ENCODE measurements around the gene CCNY. TPM values are rescaled to one million over a fixed set of nuclear protein-coding genes. Genes with fewer than 3 reads are reported as not detected.
A peak's percentile ranks its signal among the peaks of the same experiment; 100 is the strongest.

CCNY gene
- polyA plus RNA-seq, 1 experiment: 39.0 TPM

- ChIA-PET CTCF (interaction anchor here (1.0 to 1.2 kb wide), 2 partner anchors 10 to 13 kb away, joined by 3 to 4 read pairs; no protein-coding TSS in a partner anchor), POLR2A (no interaction called here)
- no peak for DNase-seq (ENCODE audit: low read depth)
- Histone ChIP-seq H3K4me3 (ENCODE audit: low read depth, low read length) (no peak overlapping the region), H3K36me3 (ENCODE audit: control insufficient read depth, insufficient read depth, low read length) (no peaks in the 10 kb centered on the region), H3K27me3 (ENCODE audit: control insufficient read depth, insufficient read depth, low read length) (no peaks in the 10 kb centered on the region)
- TF ChIP-seq CTCF (IDR thresholded peaks at IDR 0.05; ENCODE audit: insufficient read depth, low read depth, low read length): no peak
Observed at GRCh38 chr10:35367107-35367859, 31.0 kb downstream of the CCNY start.

DNA sequence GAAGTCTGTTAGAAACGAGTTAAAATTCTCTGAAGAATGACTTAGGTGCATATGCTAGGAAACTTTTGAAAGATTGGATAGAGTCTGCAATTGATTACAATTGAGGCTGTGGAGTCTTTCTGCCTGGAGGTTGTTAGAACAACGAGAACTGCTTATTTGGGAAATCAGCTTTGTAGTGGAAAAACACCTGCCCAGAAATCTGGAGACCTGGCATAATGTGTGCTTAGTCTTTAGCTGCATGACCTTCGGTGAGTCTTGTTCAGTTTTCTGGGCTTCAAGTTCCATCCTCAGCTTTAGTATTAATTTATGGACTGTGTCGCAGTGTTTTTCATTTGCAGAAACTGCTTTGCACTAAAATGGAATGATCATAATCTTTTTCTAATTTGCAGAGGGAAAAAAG lies 31.7 kb downstream of the CCNY start:
- Histone ChIP-seq H3K36me3 (ENCODE audit: control insufficient read depth, insufficient read depth, low read length) (no peaks in the 10 kb centered on the region), H3K27me3 (ENCODE audit: control insufficient read depth, insufficient read depth, low read length) (no peaks in the 10 kb centered on the region), H3K4me3 (ENCODE audit: low read depth, low read length) (no peak overlapping the region)
- no peak for TF ChIP-seq CTCF (IDR thresholded peaks at IDR 0.05; ENCODE audit: insufficient read depth, low read depth, low read length)
- DNase-seq (ENCODE audit: low read depth): no peak
- CTCF ChIA-PET: interaction anchor here (1.0 to 1.2 kb wide), 2 partner anchors 11 to 14 kb away, joined by 3 to 4 read pairs; no protein-coding TSS in a partner anchor
- POLR2A ChIA-PET: no interaction called here

DNA sequence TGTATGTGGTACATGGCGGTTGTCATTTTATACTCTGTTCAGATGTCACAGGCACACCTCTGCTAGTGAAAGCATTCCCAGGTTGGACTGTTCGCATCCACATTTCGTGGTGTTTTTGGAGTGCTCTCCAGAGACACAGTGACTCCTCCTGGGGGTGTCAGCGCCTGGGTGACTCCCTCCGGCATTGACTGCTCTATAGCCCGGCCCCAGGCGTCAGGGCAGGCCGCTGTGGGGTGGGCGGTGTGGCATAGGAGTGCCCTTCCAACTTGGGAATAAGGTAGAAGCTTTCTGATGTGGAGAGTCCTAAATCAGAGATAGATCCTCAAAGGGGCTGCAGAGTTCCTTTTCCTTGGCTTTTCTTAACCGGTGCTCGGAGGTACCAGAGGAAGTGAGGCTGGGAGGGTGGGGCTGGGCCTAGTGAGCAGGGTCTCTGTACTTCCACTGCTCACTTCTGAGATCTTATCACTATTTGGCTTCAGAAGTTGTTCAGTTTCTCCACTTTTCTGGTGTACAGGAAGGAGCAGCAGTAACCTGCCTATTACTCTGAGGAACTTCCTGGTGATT lies 32.3 kb downstream of the CCNY start:
- Histone ChIP-seq H3K27me3 (ENCODE audit: control insufficient read depth, insufficient read depth, low read length) (no peaks in the 10 kb centered on the region), H3K4me3 (ENCODE audit: low read depth, low read length) (no peak overlapping the region), H3K36me3 (ENCODE audit: control insufficient read depth, insufficient read depth, low read length) (no peaks in the 10 kb centered on the region)
- CTCF ChIA-PET: interaction anchor here (1.0 kb wide), 1 partner anchor 11 kb away, joined by 3 read pairs; no protein-coding TSS in a partner anchor
- TF ChIP-seq CTCF (IDR thresholded peaks at IDR 0.05; ENCODE audit: insufficient read depth, low read depth, low read length): no peak
- DNase-seq (ENCODE audit: low read depth): no peak
- POLR2A ChIA-PET: no interaction called here

GRCh38 chr10:35369049-35369611 lies 32.8 kb downstream of the CCNY start:
- Histone ChIP-seq H3K4me3 (ENCODE audit: low read depth, low read length) (no peak overlapping the region), H3K27me3 (ENCODE audit: control insufficient read depth, insufficient read depth, low read length) (no peaks in the 10 kb centered on the region), H3K36me3 (ENCODE audit: control insufficient read depth, insufficient read depth, low read length) (no peaks in the 10 kb centered on the region)
- peak; percentile 11 for DNase-seq (ENCODE audit: low read depth)
- CTCF ChIA-PET: interaction anchor here (0.7 to 0.9 kb wide), 3 partner anchors 13 to 157 kb away, joined by 3 read pairs; no protein-coding TSS in a partner anchor
- POLR2A ChIA-PET: no interaction called here
- no peak for TF ChIP-seq CTCF (IDR thresholded peaks at IDR 0.05; ENCODE audit: insufficient read depth, low read depth, low read length)

DNA sequence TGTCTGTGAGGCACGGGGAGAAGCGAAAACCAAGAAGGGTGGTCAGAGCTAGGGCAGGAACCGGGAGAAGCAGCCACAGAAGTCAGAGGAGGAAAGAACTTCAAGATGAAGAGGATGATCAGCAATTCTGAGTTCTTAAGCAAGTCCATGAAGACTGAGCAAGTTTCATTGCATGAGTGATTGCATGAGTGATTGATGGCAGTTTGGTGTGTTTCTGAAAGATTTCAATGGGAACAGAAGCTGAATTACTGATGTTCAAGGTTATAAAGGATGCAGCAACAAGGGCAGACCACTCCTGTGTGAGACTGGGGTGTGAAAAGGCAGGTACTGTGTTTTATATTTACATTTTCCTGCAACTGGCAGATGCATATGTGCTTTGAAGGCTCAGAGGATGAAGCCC lies 35.4 kb downstream of the CCNY start:
- ChIA-PET POLR2A (no interaction called here), CTCF (no interaction called here)
- no peak for TF ChIP-seq CTCF (IDR thresholded peaks at IDR 0.05; ENCODE audit: insufficient read depth, low read depth, low read length)
- no peaks in the 10 kb centered on the region for H3K27me3 ChIP-seq (ENCODE audit: control insufficient read depth, insufficient read depth, low read length)
- no peak for DNase-seq (ENCODE audit: low read depth)
- no peaks in the 10 kb centered on the region for H3K36me3 ChIP-seq (ENCODE audit: control insufficient read depth, insufficient read depth, low read length)
- no peak overlapping the region for H3K4me3 ChIP-seq (ENCODE audit: low read depth, low read length)

Measured in BJ (cell line).